Measurements from ENCODE around the gene CASP8AP2.

CASP8AP2 gene

DNA sequence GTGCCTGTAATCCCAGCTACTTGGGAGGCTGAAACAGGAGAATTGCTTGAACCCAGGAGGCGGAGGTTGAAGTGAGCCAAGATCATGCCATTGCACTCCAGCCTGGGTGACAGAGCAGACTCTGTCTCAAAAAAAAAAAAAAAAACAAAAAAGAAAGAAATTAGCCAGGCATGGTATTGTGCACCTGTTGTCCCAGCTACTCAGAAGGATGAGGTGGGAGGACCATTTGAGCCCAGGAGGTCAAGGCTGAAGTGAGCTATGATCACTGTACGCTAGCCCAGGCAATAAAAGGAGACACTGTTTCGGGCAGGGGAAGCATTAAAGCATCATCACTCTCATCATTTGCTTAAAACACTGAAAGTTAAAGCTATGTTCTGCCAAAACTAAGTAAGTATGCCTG, 16.3 kb upstream of the CASP8AP2 start:
- TF ChIP-seq NFIC (IDR thresholded peaks at IDR 0.05) = peak; percentile 14; the same call in 1 of the 2 replicates

DNA sequence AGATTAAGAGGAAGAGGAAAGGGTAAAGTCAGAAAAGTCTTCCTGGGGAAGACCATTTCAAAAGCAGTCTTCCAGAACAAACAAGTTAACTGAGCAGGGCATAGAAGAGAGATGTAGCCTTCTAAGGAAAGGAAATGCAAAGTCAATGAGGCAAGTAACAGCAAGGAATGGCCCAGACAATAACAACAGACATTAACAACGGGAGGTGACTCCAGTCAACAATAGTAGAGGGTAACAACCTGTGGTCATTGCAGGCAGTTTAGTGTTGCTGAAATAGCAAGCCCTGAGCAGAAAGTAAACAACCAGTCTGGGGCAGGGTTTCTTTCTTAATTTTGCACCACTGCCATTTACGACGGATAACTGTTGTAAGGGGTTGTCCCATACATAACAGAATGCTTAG, 12.2 kb upstream of the CASP8AP2 start:
- TF ChIP-seq FOXM1 (IDR thresholded peaks at IDR 0.05; ENCODE audit: borderline replicate concordance, low read depth) (no peak), ZBTB7A (IDR thresholded peaks at IDR 0.05; ENCODE audit: low read depth) (no peak), CEBPB (IDR thresholded peaks at IDR 0.05) (no peak), TCF12 (IDR thresholded peaks at IDR 0.05; ENCODE audit: low read depth) (no peak), TEAD4 (IDR thresholded peaks at IDR 0.05) (no peak), CREB1 (IDR thresholded peaks at IDR 0.05; ENCODE audit: low read depth) (no peak), NFIC (IDR thresholded peaks at IDR 0.05) (no peak), EP300 (IDR thresholded peaks at IDR 0.05; ENCODE audit: borderline replicate concordance) (no peak), TAF1 (IDR thresholded peaks at IDR 0.05; ENCODE audit: low read depth) (no peak), EGR1 (IDR thresholded peaks at IDR 0.05) (no peak), RAD21 (IDR thresholded peaks at IDR 0.05; ENCODE audit: low read depth) (no peak)
- TF ChIP-seq, protein P1, sequence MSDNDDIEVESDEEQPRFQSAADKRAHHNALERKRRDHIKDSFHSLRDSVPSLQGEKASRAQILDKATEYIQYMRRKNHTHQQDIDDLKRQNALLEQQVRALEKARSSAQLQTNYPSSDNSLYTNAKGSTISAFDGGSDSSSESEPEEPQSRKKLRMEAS (IDR thresholded peaks at IDR 0.05) = no peak
- TF ChIP-seq, protein P2, sequence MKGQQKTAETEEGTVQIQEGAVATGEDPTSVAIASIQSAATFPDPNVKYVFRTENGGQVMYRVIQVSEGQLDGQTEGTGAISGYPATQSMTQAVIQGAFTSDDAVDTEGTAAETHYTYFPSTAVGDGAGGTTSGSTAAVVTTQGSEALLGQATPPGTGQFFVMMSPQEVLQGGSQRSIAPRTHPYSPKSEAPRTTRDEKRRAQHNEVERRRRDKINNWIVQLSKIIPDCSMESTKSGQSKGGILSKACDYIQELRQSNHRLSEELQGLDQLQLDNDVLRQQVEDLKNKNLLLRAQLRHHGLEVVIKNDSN (IDR thresholded peaks at IDR 0.05) = no peak

DNA sequence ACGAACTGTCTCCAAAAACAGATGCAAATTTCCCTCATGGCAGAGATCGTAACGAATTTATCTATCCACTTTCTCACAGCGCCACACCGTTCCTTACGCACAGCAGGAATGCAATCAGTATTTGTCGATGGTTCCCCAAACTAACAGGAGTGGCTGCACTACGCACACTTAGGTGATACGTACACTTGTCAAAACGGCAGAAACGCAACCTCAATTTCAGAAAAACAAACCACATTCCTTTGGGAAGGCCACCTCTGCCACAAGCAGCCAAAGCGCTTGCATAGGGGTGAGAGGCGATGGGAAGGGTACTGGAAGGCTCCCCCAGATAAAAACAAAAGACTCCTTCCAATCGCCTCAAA, 10.7 kb upstream of the CASP8AP2 start:
- no peak for TF ChIP-seq CEBPB (IDR thresholded peaks at IDR 0.05)
- TF ChIP-seq EGR1 (IDR thresholded peaks at IDR 0.05) = no peak
- TF ChIP-seq, protein P1 (IDR thresholded peaks at IDR 0.05) = no peak
- TF ChIP-seq EP300 (IDR thresholded peaks at IDR 0.05; ENCODE audit: borderline replicate concordance) = no peak
- no peak for TF ChIP-seq RAD21 (IDR thresholded peaks at IDR 0.05; ENCODE audit: low read depth)
- TF ChIP-seq TCF12 (IDR thresholded peaks at IDR 0.05; ENCODE audit: low read depth) = no peak
- TF ChIP-seq, protein P3, sequence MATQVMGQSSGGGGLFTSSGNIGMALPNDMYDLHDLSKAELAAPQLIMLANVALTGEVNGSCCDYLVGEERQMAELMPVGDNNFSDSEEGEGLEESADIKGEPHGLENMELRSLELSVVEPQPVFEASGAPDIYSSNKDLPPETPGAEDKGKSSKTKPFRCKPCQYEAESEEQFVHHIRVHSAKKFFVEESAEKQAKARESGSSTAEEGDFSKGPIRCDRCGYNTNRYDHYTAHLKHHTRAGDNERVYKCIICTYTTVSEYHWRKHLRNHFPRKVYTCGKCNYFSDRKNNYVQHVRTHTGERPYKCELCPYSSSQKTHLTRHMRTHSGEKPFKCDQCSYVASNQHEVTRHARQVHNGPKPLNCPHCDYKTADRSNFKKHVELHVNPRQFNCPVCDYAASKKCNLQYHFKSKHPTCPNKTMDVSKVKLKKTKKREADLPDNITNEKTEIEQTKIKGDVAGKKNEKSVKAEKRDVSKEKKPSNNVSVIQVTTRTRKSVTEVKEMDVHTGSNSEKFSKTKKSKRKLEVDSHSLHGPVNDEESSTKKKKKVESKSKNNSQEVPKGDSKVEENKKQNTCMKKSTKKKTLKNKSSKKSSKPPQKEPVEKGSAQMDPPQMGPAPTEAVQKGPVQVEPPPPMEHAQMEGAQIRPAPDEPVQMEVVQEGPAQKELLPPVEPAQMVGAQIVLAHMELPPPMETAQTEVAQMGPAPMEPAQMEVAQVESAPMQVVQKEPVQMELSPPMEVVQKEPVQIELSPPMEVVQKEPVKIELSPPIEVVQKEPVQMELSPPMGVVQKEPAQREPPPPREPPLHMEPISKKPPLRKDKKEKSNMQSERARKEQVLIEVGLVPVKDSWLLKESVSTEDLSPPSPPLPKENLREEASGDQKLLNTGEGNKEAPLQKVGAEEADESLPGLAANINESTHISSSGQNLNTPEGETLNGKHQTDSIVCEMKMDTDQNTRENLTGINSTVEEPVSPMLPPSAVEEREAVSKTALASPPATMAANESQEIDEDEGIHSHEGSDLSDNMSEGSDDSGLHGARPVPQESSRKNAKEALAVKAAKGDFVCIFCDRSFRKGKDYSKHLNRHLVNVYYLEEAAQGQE (IDR thresholded peaks at IDR 0.05; ENCODE audit: low read depth) = no peak
- TF ChIP-seq NFIC (IDR thresholded peaks at IDR 0.05) = no peak
- no peak for TF ChIP-seq TAF1 (IDR thresholded peaks at IDR 0.05; ENCODE audit: low read depth)
- TF ChIP-seq TEAD4 (IDR thresholded peaks at IDR 0.05) = no peak
- no peak for TF ChIP-seq YY1 (IDR thresholded peaks at IDR 0.05; ENCODE audit: low read depth)

DNA sequence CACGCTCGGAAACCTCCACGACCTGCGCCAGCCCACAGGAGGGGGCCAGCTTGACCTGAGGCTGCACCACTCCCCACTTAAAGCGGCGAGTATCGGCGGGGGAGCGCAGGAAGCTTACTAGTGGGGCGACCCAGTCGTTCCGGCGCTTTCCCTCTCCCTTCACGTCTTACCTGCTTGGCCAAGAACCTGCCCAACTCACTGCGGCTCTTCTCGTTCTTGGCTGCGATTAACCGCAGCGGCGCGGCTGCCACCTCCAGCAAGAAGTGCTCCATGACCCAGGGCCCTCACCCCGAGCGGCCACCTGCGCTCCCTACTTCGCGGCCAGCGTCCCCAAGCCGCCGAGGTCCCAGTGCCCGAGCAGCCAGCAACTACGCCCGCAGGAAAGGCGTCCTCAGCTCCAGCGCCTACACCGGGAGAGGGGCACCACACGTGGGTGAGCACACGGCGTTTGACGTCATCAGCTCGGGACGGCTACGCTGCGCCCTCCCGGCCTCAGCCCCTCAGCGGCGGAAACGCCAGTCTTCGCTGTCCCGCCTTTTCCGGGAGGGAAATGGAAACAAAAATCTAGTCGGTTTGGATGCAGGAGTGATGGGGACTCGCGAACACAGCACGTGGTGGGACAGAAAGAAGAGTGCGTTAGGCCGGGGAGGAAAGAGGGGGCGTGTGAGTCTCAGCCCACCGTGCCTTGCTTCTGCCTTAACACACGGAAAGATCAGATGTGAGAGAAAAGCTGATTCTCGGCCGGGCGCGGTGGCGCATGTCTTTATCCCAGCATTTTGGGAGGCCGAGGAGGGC, 10.1 kb upstream of the CASP8AP2 start, which contains the start of gene MDN1:
TSS of gene MDN1 (minus strand) at position 459 of the 795 bp plus-strand sequence. CDS start at position 272, 187 bp downstream.
- TF ChIP-seq, protein P1 (IDR thresholded peaks at IDR 0.05) = peak; percentile 99
- TF ChIP-seq FOXM1 (IDR thresholded peaks at IDR 0.05; ENCODE audit: borderline replicate concordance, low read depth) = no peak
- peak; percentile 52; the same call in 1 of the 2 replicates for TF ChIP-seq TCF12 (IDR thresholded peaks at IDR 0.05; ENCODE audit: low read depth)
- TF ChIP-seq, protein P2 (IDR thresholded peaks at IDR 0.05) = peak; percentile 89
- TF ChIP-seq TAF1 (IDR thresholded peaks at IDR 0.05; ENCODE audit: low read depth) = peak; percentile 82
- peak; percentile 94 for TF ChIP-seq CREB1 (IDR thresholded peaks at IDR 0.05; ENCODE audit: low read depth)

DNA sequence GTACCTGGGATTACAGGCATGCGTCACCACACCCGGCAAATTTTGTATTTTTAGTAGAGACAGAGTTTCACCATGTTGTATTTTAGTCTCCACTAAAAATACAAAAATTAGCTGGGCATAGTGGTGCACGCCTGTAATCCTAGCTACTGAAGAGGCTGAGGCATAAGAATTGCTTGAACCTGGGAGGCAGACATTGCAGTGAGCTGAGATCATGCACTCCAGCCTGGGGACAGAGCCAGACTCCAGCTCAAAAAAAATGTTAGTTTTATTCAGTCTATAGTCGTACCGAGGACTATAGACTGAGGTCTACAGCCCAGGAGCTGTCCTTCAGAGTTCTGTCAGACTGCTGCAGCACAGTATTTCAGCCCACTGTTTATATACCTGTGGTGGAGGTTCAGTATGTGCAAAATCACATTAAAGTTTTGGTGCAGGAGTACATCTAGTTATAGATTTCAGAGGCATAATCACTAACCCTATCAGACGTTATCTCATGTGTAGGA, 3.6 kb upstream of the CASP8AP2 start:
- TF ChIP-seq CEBPB (IDR thresholded peaks at IDR 0.05) (no peak), NFIC (IDR thresholded peaks at IDR 0.05) (no peak), FOXM1 (IDR thresholded peaks at IDR 0.05; ENCODE audit: borderline replicate concordance, low read depth) (no peak), EGR1 (IDR thresholded peaks at IDR 0.05) (no peak), TCF12 (IDR thresholded peaks at IDR 0.05; ENCODE audit: low read depth) (no peak), ZBTB7A (IDR thresholded peaks at IDR 0.05; ENCODE audit: low read depth) (no peak), CREB1 (IDR thresholded peaks at IDR 0.05; ENCODE audit: low read depth) (no peak), TAF1 (IDR thresholded peaks at IDR 0.05; ENCODE audit: low read depth) (no peak), EP300 (IDR thresholded peaks at IDR 0.05; ENCODE audit: borderline replicate concordance) (no peak), YY1 (IDR thresholded peaks at IDR 0.05; ENCODE audit: low read depth) (no peak), RAD21 (IDR thresholded peaks at IDR 0.05; ENCODE audit: low read depth) (no peak), TEAD4 (IDR thresholded peaks at IDR 0.05) (no peak)
- TF ChIP-seq, protein P3 (IDR thresholded peaks at IDR 0.05; ENCODE audit: low read depth) = no peak
- TF ChIP-seq, protein P2 (IDR thresholded peaks at IDR 0.05) = no peak
- TF ChIP-seq, protein P1 (IDR thresholded peaks at IDR 0.05) = no peak

Measured in Ishikawa (cell line).